A549 (cell line): ENCODE measurements around the gene ST6GALNAC5.

Experiments
- MYC ChIP-seq: IDR thresholded peaks from 2 replicates; pipeline ENCODE4 v1.6.1; 2012; ENCODE audit warnings: mild to moderate bottlenecking, inconsistent platforms, low read length, improper control_type of control experiment, borderline replicate concordance
- TF ChIP-seq, protein P1 (sequence below): fragments of 200-600 bp; sonication (generic); IDR thresholded peaks from 2 replicates; pipeline ENCODE4 v1.6.1; 2016; ENCODE audit warnings: antibody characterized with exemption, mild to moderate bottlenecking, moderate library complexity
- TF ChIP-seq, protein P2 (sequence below): fragments of >200 bp; sonication (Bioruptor Twin); formaldehyde crosslinking; IDR thresholded peaks from 3 replicates; pipeline ENCODE4 v1.5.1; 2016

DNA sequence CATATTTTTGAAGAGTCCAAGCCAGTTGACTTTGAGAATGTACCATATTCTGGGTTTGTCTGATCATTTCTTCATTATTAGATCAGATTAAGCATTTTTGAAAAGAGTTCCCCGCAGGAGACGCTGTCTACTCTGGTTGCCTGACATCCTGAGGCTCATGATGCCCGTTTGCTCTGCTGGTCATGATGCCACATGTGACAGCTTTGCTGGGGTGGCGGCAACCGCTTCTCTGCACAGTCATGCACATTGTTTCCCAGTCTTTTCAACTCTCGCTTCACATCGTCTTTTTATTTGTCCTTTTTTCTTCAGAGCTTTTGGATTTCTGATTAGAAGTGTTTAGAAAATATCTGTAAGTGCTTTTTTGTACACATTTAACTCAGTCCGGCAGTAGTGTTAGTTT, 90.7 kb downstream of the ST6GALNAC5 start:
- TF ChIP-seq, protein P1, sequence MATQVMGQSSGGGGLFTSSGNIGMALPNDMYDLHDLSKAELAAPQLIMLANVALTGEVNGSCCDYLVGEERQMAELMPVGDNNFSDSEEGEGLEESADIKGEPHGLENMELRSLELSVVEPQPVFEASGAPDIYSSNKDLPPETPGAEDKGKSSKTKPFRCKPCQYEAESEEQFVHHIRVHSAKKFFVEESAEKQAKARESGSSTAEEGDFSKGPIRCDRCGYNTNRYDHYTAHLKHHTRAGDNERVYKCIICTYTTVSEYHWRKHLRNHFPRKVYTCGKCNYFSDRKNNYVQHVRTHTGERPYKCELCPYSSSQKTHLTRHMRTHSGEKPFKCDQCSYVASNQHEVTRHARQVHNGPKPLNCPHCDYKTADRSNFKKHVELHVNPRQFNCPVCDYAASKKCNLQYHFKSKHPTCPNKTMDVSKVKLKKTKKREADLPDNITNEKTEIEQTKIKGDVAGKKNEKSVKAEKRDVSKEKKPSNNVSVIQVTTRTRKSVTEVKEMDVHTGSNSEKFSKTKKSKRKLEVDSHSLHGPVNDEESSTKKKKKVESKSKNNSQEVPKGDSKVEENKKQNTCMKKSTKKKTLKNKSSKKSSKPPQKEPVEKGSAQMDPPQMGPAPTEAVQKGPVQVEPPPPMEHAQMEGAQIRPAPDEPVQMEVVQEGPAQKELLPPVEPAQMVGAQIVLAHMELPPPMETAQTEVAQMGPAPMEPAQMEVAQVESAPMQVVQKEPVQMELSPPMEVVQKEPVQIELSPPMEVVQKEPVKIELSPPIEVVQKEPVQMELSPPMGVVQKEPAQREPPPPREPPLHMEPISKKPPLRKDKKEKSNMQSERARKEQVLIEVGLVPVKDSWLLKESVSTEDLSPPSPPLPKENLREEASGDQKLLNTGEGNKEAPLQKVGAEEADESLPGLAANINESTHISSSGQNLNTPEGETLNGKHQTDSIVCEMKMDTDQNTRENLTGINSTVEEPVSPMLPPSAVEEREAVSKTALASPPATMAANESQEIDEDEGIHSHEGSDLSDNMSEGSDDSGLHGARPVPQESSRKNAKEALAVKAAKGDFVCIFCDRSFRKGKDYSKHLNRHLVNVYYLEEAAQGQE: no peak
- no peak for TF ChIP-seq MYC
- TF ChIP-seq, protein P2, sequence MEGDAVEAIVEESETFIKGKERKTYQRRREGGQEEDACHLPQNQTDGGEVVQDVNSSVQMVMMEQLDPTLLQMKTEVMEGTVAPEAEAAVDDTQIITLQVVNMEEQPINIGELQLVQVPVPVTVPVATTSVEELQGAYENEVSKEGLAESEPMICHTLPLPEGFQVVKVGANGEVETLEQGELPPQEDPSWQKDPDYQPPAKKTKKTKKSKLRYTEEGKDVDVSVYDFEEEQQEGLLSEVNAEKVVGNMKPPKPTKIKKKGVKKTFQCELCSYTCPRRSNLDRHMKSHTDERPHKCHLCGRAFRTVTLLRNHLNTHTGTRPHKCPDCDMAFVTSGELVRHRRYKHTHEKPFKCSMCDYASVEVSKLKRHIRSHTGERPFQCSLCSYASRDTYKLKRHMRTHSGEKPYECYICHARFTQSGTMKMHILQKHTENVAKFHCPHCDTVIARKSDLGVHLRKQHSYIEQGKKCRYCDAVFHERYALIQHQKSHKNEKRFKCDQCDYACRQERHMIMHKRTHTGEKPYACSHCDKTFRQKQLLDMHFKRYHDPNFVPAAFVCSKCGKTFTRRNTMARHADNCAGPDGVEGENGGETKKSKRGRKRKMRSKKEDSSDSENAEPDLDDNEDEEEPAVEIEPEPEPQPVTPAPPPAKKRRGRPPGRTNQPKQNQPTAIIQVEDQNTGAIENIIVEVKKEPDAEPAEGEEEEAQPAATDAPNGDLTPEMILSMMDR: no peak
